ENCODE data around the gene ZBTB17.
"Not testable (repeated sequence)": the region's sequence is repeated elsewhere in the genome, so short reads cannot be mapped to it uniquely, and the experiment has no call there.

The ZBTB17 gene

GRCh38 chr1:15988856-15989736, 13.2 kb upstream of the ZBTB17 start:
- DNase-seq, result no peak

GRCh38 chr1:15985611-15986297, 9.9 kb upstream of the ZBTB17 start:
- peak in 2 of 4 experiments; percentile 24 to 40 for DNase-seq

GRCh38 chr1:15983275-15983674, 7.4 kb upstream of the ZBTB17 start:
- DNase-seq, result no peak

GRCh38 chr1:15981679-15982078, 5.8 kb upstream of the ZBTB17 start:
- no peak for DNase-seq

GRCh38 chr1:15977947-15978346, 2.0 kb upstream of the ZBTB17 start:
- DNase-seq, result not testable (repeated sequence)

- peak; percentile 77 to 92 (median 88) for DNase-seq
Measured at GRCh38 chr1:15975358-15975804, 520 bp downstream of the ZBTB17 start.

GRCh38 chr1:15974855-15975254, 1.0 kb downstream of the ZBTB17 start:
- no peak for DNase-seq

GRCh38 chr1:15973772-15974171, 2.1 kb downstream of the ZBTB17 start:
- DNase-seq, result no peak

GRCh38 chr1:15972409-15972808, 3.5 kb downstream of the ZBTB17 start:
- no peak for DNase-seq

- peak in 3 of 4 experiments; percentile 33 to 71 (median 54) for DNase-seq
Measured at GRCh38 chr1:15970911-15971310, 5.0 kb downstream of the ZBTB17 start.

- no peak for DNase-seq
Measured at GRCh38 chr1:15969321-15969880, 6.5 kb downstream of the ZBTB17 start.

- DNase-seq, result no peak
Measured at GRCh38 chr1:15968172-15968571, 7.7 kb downstream of the ZBTB17 start.

- no peak for DNase-seq
Measured at GRCh38 chr1:15966956-15967344, 9.0 kb downstream of the ZBTB17 start.

- peak; percentile 90 to 96 (median 94) for DNase-seq
Measured at GRCh38 chr1:15966081-15966955, 9.6 kb downstream of the ZBTB17 start.

GRCh38 chr1:15965228-15965767, 10.6 kb downstream of the ZBTB17 start:
- DNase-seq, result peak; percentile 59 to 89 (median 80)

- peak in 3 of 4 experiments; percentile 28 to 43 (median 39) for DNase-seq
Measured at GRCh38 chr1:15963968-15964648, 11.8 kb downstream of the ZBTB17 start.

- no peak for DNase-seq
Measured at GRCh38 chr1:15963363-15963967, 12.4 kb downstream of the ZBTB17 start.

- DNase-seq, result no peak
Measured at GRCh38 chr1:15962671-15963362, 13.1 kb downstream of the ZBTB17 start.

GRCh38 chr1:15962176-15962575, 13.7 kb downstream of the ZBTB17 start:
- DNase-seq, result no peak

GRCh38 chr1:15961492-15961891, 14.4 kb downstream of the ZBTB17 start:
- DNase-seq, result no peak
